C4-2B (cell line): ENCODE measurements around the gene JTB.

Experiments used
- H3K27ac ChIP-seq: fragments of 450-650 bp; 2 replicates; pipeline ENCODE4 v1.5.1; 2017
- ZFX ChIP-seq: fragments of 450-650 bp; IDR thresholded peaks from 2 replicates; pipeline ENCODE4 v1.6.1; 2017
- TF ChIP-seq, protein P1 (sequence below): fragments of 450-650 bp; conservative IDR thresholded peaks from 2 replicates; pipeline ENCODE4 v1.5.1; 2017; ENCODE audit warnings: mild to moderate bottlenecking

The JTB gene

DNA sequence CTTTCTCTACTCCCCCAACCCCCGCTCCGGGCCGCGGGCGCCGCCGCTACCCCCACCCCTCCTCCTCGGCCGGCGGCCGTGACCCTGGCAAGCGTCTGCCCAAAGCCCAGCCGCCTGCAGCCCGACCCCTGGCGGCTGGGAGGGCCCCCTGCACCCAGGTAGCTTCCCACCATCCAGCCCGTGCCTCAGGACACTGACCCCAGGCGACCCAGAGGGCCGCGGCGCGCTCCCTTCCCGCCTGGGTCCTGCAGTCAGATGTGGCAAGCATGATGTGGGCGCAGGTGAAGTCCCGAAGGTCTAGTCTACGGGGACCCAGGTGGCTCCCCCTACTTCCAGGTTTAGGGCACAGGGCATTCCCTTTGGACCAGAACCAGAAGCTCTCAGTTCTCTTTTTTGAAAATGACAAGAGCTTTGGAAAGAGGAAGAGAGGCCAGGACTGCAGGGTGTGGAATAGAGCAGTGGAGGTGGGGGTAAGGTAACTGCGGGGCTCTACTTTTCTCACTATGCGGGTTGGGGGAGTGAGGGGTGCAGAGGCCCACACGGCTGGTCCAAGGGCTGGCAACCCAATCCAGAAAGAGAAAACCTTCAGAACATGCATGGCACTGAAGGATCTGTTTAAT, 30.7 kb downstream of the JTB start, which contains the start of gene DENND4B:
DENND4B (minus strand) TSS at position 97 of the 620 bp plus-strand sequence. CDS start 2,344 bp downstream, outside the sequence.
- H3K27ac ChIP-seq = peak within 1 kb of the TSS; percentile 94
- 0 out of 2 replicates have a peak, but pooled peaks have one; percentile 26 for TF ChIP-seq ZFX
- TF ChIP-seq, protein P1, sequence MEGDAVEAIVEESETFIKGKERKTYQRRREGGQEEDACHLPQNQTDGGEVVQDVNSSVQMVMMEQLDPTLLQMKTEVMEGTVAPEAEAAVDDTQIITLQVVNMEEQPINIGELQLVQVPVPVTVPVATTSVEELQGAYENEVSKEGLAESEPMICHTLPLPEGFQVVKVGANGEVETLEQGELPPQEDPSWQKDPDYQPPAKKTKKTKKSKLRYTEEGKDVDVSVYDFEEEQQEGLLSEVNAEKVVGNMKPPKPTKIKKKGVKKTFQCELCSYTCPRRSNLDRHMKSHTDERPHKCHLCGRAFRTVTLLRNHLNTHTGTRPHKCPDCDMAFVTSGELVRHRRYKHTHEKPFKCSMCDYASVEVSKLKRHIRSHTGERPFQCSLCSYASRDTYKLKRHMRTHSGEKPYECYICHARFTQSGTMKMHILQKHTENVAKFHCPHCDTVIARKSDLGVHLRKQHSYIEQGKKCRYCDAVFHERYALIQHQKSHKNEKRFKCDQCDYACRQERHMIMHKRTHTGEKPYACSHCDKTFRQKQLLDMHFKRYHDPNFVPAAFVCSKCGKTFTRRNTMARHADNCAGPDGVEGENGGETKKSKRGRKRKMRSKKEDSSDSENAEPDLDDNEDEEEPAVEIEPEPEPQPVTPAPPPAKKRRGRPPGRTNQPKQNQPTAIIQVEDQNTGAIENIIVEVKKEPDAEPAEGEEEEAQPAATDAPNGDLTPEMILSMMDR = peak; percentile 99

DNA sequence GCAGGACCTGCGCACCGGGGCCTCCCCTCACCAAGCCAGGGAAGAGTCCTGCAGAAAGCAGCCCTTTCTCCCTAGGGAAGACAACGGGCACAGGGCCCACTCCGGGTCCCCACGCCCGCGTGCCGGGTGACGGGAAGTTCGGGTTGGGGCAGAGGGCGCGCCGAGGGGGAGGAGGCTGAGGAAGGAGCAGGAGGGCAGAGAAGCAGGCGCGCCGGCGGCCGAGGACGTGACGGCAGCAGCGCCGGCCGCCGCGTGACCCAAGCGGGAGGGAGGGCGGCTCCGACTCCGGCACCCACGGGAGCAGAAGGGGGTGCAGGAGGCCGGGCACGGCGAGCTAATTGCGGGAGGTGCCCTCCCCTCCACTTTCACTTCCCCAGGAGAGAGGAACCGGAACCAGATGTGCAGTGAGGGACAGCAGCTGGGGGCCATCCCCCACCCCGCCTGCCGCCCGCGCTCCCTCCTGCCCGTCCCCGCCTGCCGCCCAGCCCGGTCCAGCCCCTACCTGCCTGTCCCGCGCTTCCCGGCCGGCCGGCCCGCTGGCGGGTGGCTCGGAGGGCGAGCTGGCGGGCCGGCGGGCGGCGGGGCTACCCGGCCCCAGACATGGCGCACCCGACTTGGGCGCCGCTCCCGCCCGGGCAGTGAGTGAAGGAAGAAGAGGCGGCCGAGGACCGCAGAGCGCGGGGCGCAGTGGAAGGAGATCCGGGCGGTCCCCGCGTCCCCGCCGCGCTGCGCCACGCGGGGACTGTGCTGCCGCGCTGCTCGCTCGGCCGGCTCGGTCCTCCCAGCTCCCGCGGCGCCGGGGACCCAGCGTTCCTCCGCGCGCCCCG, 31.5 kb downstream of the JTB start:
- TF ChIP-seq, protein P1 = no peak
- peak; percentile 66; the same call in 1 of the 2 replicates for TF ChIP-seq ZFX
- H3K27ac ChIP-seq = peak overlapping the region; percentile 94

DNA sequence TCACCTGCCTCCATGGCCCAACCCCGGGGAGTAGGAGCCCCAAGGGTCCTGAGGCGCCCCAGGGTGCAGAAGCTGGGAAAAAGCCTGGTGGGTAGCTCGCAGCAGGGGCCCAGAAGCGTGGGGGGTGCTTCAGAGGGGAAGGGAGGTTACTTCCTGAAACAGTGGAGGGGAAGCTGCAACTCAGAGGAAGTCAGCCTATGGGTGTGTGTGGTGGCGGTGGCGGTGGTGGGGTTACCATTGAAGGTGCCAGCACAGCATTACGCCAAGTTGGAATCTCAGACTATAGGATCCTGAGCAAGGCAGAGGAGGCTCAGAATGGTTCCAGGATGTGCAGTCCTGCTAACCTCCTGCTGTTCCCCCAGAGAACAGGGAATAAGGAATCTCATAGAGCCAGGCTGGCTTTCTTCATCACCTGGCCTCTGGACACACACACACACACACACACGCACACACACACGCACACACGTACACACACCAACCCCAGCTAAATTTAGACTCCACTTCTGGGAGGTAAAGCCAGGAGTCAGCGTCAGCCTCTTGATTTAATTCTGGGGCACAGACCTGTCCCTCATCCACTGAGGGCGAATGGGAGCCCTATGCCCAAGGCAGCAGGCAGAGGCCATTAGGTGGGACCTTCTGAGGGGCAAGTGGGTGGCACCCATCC, 32.2 kb downstream of the JTB start:
- TF ChIP-seq, protein P1 = no peak
- peak overlapping the region; percentile 94 for H3K27ac ChIP-seq

DNA sequence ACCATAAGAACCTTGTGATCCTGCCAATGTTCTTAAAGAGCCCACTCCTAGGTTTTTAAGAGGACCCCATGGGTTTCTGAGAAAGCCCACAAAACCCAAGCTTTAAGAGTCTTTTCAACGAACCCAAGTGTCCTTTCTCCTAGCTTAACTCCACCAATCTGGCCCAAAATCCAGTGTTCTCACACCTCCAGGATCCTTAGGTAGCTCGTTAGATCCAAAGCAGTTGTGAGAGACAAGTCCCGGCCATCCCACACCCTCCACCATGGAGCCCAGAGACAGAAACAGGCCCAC, 32.7 kb downstream of the JTB start:
- TF ChIP-seq, protein P1 = no peak
- TF ChIP-seq ZFX = no peak
- peak overlapping the region; percentile 94; the same call in 1 of the 2 replicates for H3K27ac ChIP-seq

DNA sequence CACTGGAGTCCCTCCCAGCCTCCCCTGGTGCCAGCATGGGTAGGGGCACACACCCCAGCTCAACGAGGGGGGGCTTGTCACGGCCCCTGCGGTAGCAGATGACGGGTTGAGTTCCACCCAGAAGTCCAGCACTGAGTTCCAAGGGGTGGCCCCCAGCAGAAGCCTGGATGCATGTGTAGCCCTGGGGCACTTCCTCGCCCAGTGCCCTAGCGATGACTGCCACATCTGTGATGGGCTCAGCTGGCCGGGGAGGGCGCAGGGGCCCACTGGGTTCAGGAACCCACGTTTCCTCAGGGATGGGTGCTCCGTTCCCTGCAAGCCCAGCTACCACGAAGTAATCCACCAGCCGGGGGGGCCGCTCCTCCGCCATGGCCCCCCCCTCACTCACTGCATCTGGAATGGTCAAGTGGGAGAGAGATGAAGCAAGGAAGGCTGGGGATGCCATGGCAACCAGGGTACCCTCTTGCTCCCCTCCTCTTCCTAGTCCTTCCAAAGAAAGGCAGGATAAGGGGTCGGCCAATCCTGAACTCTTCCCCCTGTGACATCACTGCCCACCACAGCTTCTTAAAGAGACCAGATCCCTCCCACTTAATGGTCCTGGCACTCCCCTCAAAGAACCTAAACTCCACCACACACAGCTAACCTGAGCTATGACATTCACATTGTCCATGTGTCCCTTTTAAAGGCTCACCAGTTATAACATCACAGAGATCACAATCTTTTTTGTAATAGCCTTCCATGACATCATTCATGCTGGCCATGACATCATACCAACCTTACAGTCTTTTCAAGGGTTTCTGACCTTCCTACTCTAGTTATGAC, 33.3 kb downstream of the JTB start:
- no peak overlapping the region for H3K27ac ChIP-seq
- no peak for TF ChIP-seq ZFX
- TF ChIP-seq, protein P1 = no peak

DNA sequence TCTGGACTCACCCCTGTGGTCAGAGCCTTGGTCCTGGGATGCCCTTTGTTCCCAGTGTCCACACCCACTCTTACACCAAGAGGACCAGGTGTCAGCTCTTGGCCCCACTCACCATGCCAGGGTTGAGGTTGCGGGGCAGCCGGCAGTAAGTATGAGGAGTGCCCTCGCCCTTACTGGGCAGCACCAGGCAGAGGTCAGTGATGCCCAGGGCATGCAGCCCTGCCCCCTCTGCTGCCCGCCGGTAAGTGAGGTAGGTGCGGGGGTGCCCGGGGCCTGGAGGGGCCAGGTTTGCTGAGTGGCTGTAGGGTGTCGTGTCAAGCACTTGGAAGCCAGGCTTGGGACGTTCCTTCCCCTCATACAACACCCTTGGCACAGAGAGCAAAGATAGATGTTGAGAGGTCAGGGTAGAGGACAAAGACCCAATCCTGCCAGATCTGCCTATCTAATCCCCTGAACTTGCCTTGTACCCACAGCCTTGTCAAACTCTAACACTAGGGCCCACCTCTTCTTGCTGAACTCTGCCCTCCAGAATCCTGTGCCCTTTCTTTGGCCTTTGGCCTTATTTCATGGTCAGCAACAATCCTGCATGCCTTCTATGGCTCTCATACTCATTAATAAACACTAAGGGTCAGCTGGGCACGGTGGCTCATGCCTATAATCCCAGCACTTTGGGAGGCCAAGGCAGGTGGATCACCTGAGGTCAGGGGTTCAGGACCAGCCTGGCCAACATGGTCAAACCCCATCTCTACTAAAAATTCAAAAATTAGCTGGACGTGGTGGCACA, 34.5 kb downstream of the JTB start:
- H3K27ac ChIP-seq = no peak overlapping the region
- TF ChIP-seq, protein P1 = no peak
- TF ChIP-seq ZFX = no peak
